GM12878 (cell line): ENCODE results near the gene ECM2. TPM values are rescaled to one million over a fixed set of nuclear protein-coding genes. Genes with fewer than 3 reads are reported as not detected.

Experiments used
- ATAC-seq: fragments of 200-7000 bp; cut with Tn5 transposase; 3 replicates; pipeline ENCODE4 v1.9.1; 2020; ENCODE audit warnings: mild to moderate bottlenecking, moderate library complexity
- BruUV-seq: library from RNA; stranded (reverse); fragments of 400-500 nt; replicated peaks from 2 replicates; lab custom pipeline; 2021; lab: Mats Ljungman, UMichigan
- CTCF ChIA-PET: fragments of 300-600 bp; sonication (Branson Sonifier 250); formaldehyde crosslinking; extraction: SDS; loops from one replicate; lab custom pipeline; 2021; ENCODE audit warnings: inconsistent platforms; lab: Yijun Ruan, JAX
- POLR2A ChIA-PET: fragments of 350-600 bp; formaldehyde crosslinking; extraction: SDS; loops from one replicate; lab custom pipeline; 2021; ENCODE audit warnings: inconsistent platforms; lab: Charles Lee
- RAD21 ChIA-PET: fragments of 300-600 bp; sonication (Branson Sonifier 250); formaldehyde crosslinking; loops from one replicate; lab custom pipeline; 2023; ENCODE audit warnings: antibody characterized with exemption; ENCODE audit not compliant: unreplicated experiment; lab: Charles Lee
- SMC1A ChIA-PET: fragments of 300-600 bp; sonication (Branson Sonifier 250); formaldehyde crosslinking; loops from one replicate; lab custom pipeline; 2023; ENCODE audit not compliant: unreplicated experiment, uncharacterized antibody; lab: Charles Lee
- DNase-seq: peaks from one replicate; pipeline ENCODE4 v3.0.0-alpha.2; 2011; ENCODE audit warnings: low read depth, low spot score
- FAIRE-seq: peaks from 3 replicates; lab custom pipeline; 2011; peaks lifted over from hg19 to GRCh38; lab: Jason Lieb, UNC
- H2AFZ ChIP-seq: 2 replicates; pipeline ENCODE4 v1.6.0; 2011; ENCODE audit warnings: low read depth, low read length, control low read depth; ENCODE audit not compliant: control insufficient read depth
- H3K27ac ChIP-seq: 2 replicates; pipeline ENCODE4 v1.5.1; 2011; ENCODE audit warnings: control low read depth; ENCODE audit not compliant: control insufficient read depth, insufficient read depth
- H3K27me3 ChIP-seq, 2 experiments: replicated peaks in 1 of 2; 2 replicates each; pipeline versions ENCODE4 v1.6.0 to v1.6.1; 2011; ENCODE audit warnings: low read length in 1 of 2; ENCODE audit not compliant: control insufficient read depth in 2 of 2, insufficient read depth in 2 of 2
- H3K36me3 ChIP-seq, 2 experiments: 2 replicates each; pipeline ENCODE4 v1.5.1; 2011; ENCODE audit warnings: low read length in 1 of 2; ENCODE audit not compliant: control insufficient read depth in 2 of 2, insufficient read depth in 2 of 2
- H3K4me1 ChIP-seq: 2 replicates; pipeline ENCODE4 v1.6.1; 2011; ENCODE audit warnings: mild to moderate bottlenecking, low read length, moderate library complexity, mixed read lengths; ENCODE audit not compliant: control insufficient read depth, insufficient read depth
- H3K4me2 ChIP-seq: 2 replicates; pipeline ENCODE4 v1.6.0; 2011; ENCODE audit warnings: control low read depth; ENCODE audit not compliant: control insufficient read depth, insufficient read depth
- H3K4me3 ChIP-seq: fragments of 200-600 bp; sonication (generic); 2 replicates; pipeline ENCODE4 v1.5.1; 2016
- H3K79me2 ChIP-seq: 2 replicates; pipeline ENCODE4 v1.6.0; 2011; ENCODE audit warnings: low read length; ENCODE audit not compliant: control insufficient read depth, insufficient read depth
- H3K9ac ChIP-seq: 2 replicates; pipeline ENCODE4 v1.8.0; 2011; ENCODE audit warnings: low read length, control low read depth, mixed read lengths; ENCODE audit not compliant: control insufficient read depth, insufficient read depth
- H3K9me3 ChIP-seq: replicated peaks from 3 replicates; pipeline ENCODE4 v1.5.1; 2011; ENCODE audit warnings: mild to moderate bottlenecking, low read length; ENCODE audit not compliant: control insufficient read depth, insufficient read depth
- H4K20me1 ChIP-seq: 2 replicates; pipeline ENCODE4 v1.6.0; 2011; ENCODE audit not compliant: control insufficient read depth, insufficient read depth
- CBFB ChIP-seq: IDR thresholded peaks from 2 replicates; pipeline ENCODE4 v1.6.1; 2016; ENCODE audit warnings: antibody characterized with exemption, low read depth
- EGR1 ChIP-seq, 2 experiments: IDR thresholded peaks; 1 replicate in 1 of 2; 2 replicates in 1 of 2; pipeline ENCODE4 v1.6.1; 2011 to 2012; ENCODE audit warnings: low read depth in 2 of 2, low read length in 2 of 2, borderline replicate concordance in 1 of 2, mild to moderate bottlenecking in 1 of 2, moderate library complexity in 1 of 2
- RUNX3 ChIP-seq: IDR thresholded peaks from 2 replicates; pipeline ENCODE4 v1.6.1; 2012; ENCODE audit warnings: low read length, inconsistent platforms
- SP1 ChIP-seq: IDR thresholded peaks from one replicate; pipeline ENCODE4 v1.6.1; 2011; ENCODE audit warnings: low read depth, low read length
- TCF12 ChIP-seq: IDR thresholded peaks from 2 replicates; pipeline ENCODE4 v1.6.1; 2011; ENCODE audit warnings: low read depth, mild to moderate bottlenecking, low read length
- ZBTB11 ChIP-seq: fragments of 450-650 bp; formaldehyde crosslinking; IDR thresholded peaks from 2 replicates; pipeline ENCODE4 v1.5.0; 2022; ENCODE audit warnings: mild to moderate bottlenecking, missing genetic modification characterization
- in situ Hi-C: fragments of 300-500 bp; cut with MboI; formaldehyde crosslinking; loops from 9 replicates; pipeline ENCODE4 v1.14.3; 2018; ENCODE audit warnings: mixed read lengths
- intact Hi-C: fragments of 100-400 bp; cut with micrococcal nuclease; formaldehyde crosslinking; loops from one replicate; pipeline ENCODE4 v1.14.2; 2022; ENCODE audit not compliant: unreplicated experiment
- polyA plus RNA-seq, 11 experiments: library from polyadenylated mRNA; depleted of rRNA in 4 of 11; unstranded in 6 of 11; stranded (reverse) in 5 of 11; fragments of >200 nt; fragmentation: Nextera tagmentation in 4 of 11; fragmentation: Illumina TruSeq in 1 of 11; extraction: Ambion mirVana in 4 of 11; extraction: Trizol in 1 of 11; gene quantifications; 1 replicate in 1 of 11; 2 replicates in 10 of 11; pipeline versions ENCODE4 v1.2.1 to v1.2.3, GENCODE V29; 2011 to 2016; ENCODE audit warnings: inconsistent platforms in 2 of 11, missing spikeins in 2 of 11, low read depth in 1 of 11
- total RNA-seq, 4 experiments: library from RNA; depleted of rRNA in 3 of 4; stranded (reverse); fragments of >200 nt in 3 of 4; fragmentation: Illumina TruSeq in 1 of 4; extraction: Trizol in 1 of 4; gene quantifications; 2 replicates each; pipeline versions ENCODE4 v1.2.1 to v1.2.3, GENCODE V29; 2013 to 2021
- TF ChIP-seq, protein P1 (sequence below): fragments of 450-650 bp; IDR thresholded peaks from 2 replicates; pipeline ENCODE4 v1.6.1; 2017; ENCODE audit warnings: mild to moderate bottlenecking, low read depth, inconsistent platforms; ENCODE audit not compliant: poor library complexity, severe bottlenecking
- TF ChIP-seq, protein P2 (sequence below): fragments of 450-650 bp; IDR thresholded peaks from 2 replicates; pipeline ENCODE4 v1.6.1; 2018; ENCODE audit warnings: mild to moderate bottlenecking, low read depth, moderate library complexity; ENCODE audit not compliant: partially characterized antibody

ECM2 gene
- total and polyA plus RNA-seq, 10 of the 15 experiments (the other 5 are each of a cell fraction or from before 2014, with no cell fraction given): 0.03 to 0.67 (median 0.09) TPM; not detected in 2

GRCh38 chr9:92530893-92531292, 4.9 kb downstream of the ECM2 start:
- H3K36me3 ChIP-seq: no peaks in the 10 kb centered on the region
- in situ Hi-C loops: no loop called here
- H2AFZ ChIP-seq: no peak overlapping the region
- no peaks in the 10 kb centered on the region for H3K9me3 ChIP-seq
- no peak for ATAC-seq
- H3K4me3 ChIP-seq: no peak overlapping the region
- TF ChIP-seq ZBTB11 (CRISPR knock-in tag) (no peak), CBFB (no peak), TCF12 (no peak), EGR1 (IDR thresholded peaks at IDR 0.05; ENCODE audit: borderline replicate concordance in 1 of 2, low read depth in 2 of 2, low read length in 2 of 2) (no peak), SP1 (no peak), RUNX3 (no peak)
- TF ChIP-seq, protein P1, sequence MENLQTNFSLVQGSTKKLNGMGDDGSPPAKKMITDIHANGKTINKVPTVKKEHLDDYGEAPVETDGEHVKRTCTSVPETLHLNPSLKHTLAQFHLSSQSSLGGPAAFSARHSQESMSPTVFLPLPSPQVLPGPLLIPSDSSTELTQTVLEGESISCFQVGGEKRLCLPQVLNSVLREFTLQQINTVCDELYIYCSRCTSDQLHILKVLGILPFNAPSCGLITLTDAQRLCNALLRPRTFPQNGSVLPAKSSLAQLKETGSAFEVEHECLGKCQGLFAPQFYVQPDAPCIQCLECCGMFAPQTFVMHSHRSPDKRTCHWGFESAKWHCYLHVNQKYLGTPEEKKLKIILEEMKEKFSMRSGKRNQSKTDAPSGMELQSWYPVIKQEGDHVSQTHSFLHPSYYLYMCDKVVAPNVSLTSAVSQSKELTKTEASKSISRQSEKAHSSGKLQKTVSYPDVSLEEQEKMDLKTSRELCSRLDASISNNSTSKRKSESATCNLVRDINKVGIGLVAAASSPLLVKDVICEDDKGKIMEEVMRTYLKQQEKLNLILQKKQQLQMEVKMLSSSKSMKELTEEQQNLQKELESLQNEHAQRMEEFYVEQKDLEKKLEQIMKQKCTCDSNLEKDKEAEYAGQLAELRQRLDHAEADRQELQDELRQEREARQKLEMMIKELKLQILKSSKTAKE: no peak
- TF ChIP-seq, protein P2, sequence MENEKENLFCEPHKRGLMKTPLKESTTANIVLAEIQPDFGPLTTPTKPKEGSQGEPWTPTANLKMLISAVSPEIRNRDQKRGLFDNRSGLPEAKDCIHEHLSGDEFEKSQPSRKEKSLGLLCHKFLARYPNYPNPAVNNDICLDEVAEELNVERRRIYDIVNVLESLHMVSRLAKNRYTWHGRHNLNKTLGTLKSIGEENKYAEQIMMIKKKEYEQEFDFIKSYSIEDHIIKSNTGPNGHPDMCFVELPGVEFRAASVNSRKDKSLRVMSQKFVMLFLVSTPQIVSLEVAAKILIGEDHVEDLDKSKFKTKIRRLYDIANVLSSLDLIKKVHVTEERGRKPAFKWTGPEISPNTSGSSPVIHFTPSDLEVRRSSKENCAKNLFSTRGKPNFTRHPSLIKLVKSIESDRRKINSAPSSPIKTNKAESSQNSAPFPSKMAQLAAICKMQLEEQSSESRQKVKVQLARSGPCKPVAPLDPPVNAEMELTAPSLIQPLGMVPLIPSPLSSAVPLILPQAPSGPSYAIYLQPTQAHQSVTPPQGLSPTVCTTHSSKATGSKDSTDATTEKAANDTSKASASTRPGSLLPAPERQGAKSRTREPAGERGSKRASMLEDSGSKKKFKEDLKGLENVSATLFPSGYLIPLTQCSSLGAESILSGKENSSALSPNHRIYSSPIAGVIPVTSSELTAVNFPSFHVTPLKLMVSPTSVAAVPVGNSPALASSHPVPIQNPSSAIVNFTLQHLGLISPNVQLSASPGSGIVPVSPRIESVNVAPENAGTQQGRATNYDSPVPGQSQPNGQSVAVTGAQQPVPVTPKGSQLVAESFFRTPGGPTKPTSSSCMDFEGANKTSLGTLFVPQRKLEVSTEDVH: no peak
- H3K4me1 ChIP-seq: peaks cover 6% of the 10 kb centered on the region
- DNase-seq: no peak
- BruUV-seq: no TSS peak
- H3K27ac ChIP-seq: no peak overlapping the region
- no peak overlapping the region for H3K9ac ChIP-seq
- CTCF ChIA-PET: no interaction called here
- no peak for FAIRE-seq
- H3K27me3 ChIP-seq: no peaks in the 10 kb centered on the region
- H3K79me2 ChIP-seq: no peaks in the 10 kb centered on the region
- no peaks in the 10 kb centered on the region for H4K20me1 ChIP-seq
- RAD21 ChIA-PET: no interaction called here
- SMC1A ChIA-PET: no interaction called here
- POLR2A ChIA-PET: no interaction called here
- H3K4me2 ChIP-seq: no peak overlapping the region
- intact Hi-C loops: no loop called here
